GM18907 (cell line): Measurements from ENCODE around the gene SDK2.

Experiments used
- ATAC-seq: cut with Tn5 transposase; IDR thresholded peaks from one replicate; pipeline ENCODE4 v1.9.1; 2021; ENCODE audit warnings: mild to moderate bottlenecking, moderate library complexity; ENCODE audit not compliant: unreplicated experiment

SDK2 gene

GRCh38 chr17:73652886-73653480 lies 8.7 kb upstream of the SDK2 start:
- ATAC-seq = no peak

- ATAC-seq = no peak
These were observed 6.5 kb upstream of the SDK2 start for GRCh38 chr17:73650617-73651200.

- no peak for ATAC-seq
These were observed 5.9 kb upstream of the SDK2 start for GRCh38 chr17:73650140-73650539.

GRCh38 chr17:73648974-73649373 lies 4.7 kb upstream of the SDK2 start:
- ATAC-seq = no peak

GRCh38 chr17:73648543-73648820 lies 4.2 kb upstream of the SDK2 start:
- no peak for ATAC-seq

GRCh38 chr17:73647772-73648542 lies 3.7 kb upstream of the SDK2 start:
- no peak for ATAC-seq

GRCh38 chr17:73647301-73647695 lies 3.1 kb upstream of the SDK2 start:
- ATAC-seq = no peak

- no peak for ATAC-seq
These were observed 2.4 kb upstream of the SDK2 start for GRCh38 chr17:73646409-73647300.

- ATAC-seq = no peak
These were observed 1.0 kb upstream of the SDK2 start for GRCh38 chr17:73645050-73645871.

- no peak for ATAC-seq
These were observed 447 bp downstream of the SDK2 start for GRCh38 chr17:73643852-73644144.

GRCh38 chr17:73643001-73643851 lies 1.0 kb downstream of the SDK2 start:
- no peak for ATAC-seq

- no peak for ATAC-seq
These were observed 1.6 kb downstream of the SDK2 start for GRCh38 chr17:73642659-73643000.

GRCh38 chr17:73641826-73642600 lies 2.2 kb downstream of the SDK2 start:
- ATAC-seq = no peak

- ATAC-seq = no peak
These were observed 3.6 kb downstream of the SDK2 start for GRCh38 chr17:73640691-73641090.

GRCh38 chr17:73639932-73640331 lies 4.3 kb downstream of the SDK2 start:
- ATAC-seq = no peak

- ATAC-seq = no peak
These were observed 4.9 kb downstream of the SDK2 start for GRCh38 chr17:73639322-73639721.

GRCh38 chr17:73638556-73638955 lies 5.7 kb downstream of the SDK2 start:
- ATAC-seq = no peak

GRCh38 chr17:73637866-73638265 lies 6.4 kb downstream of the SDK2 start:
- no peak for ATAC-seq

GRCh38 chr17:73635101-73635817 lies 9.0 kb downstream of the SDK2 start:
- ATAC-seq = no peak
